ENCODE results near the gene UBASH3B. TPM values are rescaled to one million over a fixed set of nuclear protein-coding genes. Genes with fewer than 3 reads are reported as not detected.
"Not testable (repeated sequence)": the region's sequence is repeated elsewhere in the genome, so short reads cannot be mapped to it uniquely, and the experiment has no call there.

UBASH3B gene, protein sequence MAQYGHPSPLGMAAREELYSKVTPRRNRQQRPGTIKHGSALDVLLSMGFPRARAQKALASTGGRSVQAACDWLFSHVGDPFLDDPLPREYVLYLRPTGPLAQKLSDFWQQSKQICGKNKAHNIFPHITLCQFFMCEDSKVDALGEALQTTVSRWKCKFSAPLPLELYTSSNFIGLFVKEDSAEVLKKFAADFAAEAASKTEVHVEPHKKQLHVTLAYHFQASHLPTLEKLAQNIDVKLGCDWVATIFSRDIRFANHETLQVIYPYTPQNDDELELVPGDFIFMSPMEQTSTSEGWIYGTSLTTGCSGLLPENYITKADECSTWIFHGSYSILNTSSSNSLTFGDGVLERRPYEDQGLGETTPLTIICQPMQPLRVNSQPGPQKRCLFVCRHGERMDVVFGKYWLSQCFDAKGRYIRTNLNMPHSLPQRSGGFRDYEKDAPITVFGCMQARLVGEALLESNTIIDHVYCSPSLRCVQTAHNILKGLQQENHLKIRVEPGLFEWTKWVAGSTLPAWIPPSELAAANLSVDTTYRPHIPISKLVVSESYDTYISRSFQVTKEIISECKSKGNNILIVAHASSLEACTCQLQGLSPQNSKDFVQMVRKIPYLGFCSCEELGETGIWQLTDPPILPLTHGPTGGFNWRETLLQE
- 1 to 10 TPM in 2 of 4 donors, under 1 TPM in 2; 0.89 to 2.1 (median 1.0) TPM for polyA plus RNA-seq
- long read RNA-seq, donor 1, full-length matches to known transcripts, result 1 of 1 reads
- long read RNA-seq, donor 1, partial matches to known transcripts, result 0 of 1 reads
- long read RNA-seq, donor 1, other reads (novel, unspliced or antisense), result 0 of 1 reads
- long read RNA-seq, donor 2, result 0 reads
- long read RNA-seq, donor 3, result 0 reads
- long read RNA-seq, donor 4, result 0 reads
- long read RNA-seq, donor 5, result 0 reads
- long read RNA-seq, donor 6, result 0 reads
- long read RNA-seq, donor 7, result 0 reads
- long read RNA-seq, donor 8, result 0 reads
- long read RNA-seq, donor 9, result 0 reads
- long read RNA-seq, donor 10, full-length matches to known transcripts, result 1 of 1 reads
- long read RNA-seq, donor 10, partial matches to known transcripts, result 0 of 1 reads
- long read RNA-seq, donor 10, other reads (novel, unspliced or antisense), result 0 of 1 reads

DNA sequence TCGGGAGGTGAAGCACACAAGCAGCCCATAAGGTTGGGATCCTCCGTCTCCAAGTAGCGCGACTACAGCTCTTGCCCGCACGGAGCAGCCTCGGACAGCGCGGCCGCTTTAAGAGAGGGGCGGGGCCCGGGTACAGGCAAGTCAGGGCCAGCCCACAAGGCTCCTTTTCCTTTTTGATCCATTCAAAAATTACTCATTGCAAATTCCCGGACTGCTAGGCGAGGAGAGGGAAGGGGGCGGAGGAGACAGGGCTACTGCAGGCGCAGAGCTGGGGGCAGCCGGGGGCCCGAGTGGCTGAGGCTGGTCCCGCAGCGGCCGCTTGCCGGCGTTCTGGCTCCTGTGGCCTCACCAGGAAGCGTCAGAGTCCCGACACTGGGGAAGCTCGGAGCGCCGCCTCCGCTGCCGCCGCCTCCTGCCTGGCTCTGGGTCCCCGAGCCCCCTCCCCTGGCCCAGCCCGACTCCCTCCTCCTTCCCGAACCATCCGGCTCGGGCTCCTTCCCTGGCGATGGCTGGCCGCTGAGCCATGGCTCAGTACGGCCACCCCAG, at the start of gene UBASH3B:
TSS of gene UBASH3B (plus strand) at position 196 of the 546 bp plus-strand sequence. CDS start at position 524, 328 bp downstream.
- 1 to 2% (median 1%) methylated on average over 30 to 39 of the region's 39 CpGs for WGBS, 3 donors
- H3K36me3 ChIP-seq (ENCODE audit: control insufficient read depth in 3 of 3, insufficient read depth in 2 of 3, low read depth in 1 of 3, low read length in 3 of 3), result no peaks in the 10 kb centered on the region
- DNase-seq (peak; percentile 68 to 75), FAIRE-seq (no peak)
- H3K4me1 ChIP-seq (ENCODE audit: control insufficient read depth in 3 of 3, insufficient read depth in 2 of 3, low read depth in 1 of 3, low read length in 2 of 3), result peaks cover 0 to 9% (median 4%) of the 10 kb centered on the region in 3 donors
- peaks cover 0 to 5% of the 10 kb centered on the region in 2 donors for H3K9me3 ChIP-seq (ENCODE audit: control insufficient read depth in 2 of 2, insufficient read depth in 1 of 2, low read depth in 1 of 2, low read length in 1 of 2)
- H3K4me3 ChIP-seq (ENCODE audit: low read depth in 1 of 3, low read length in 3 of 3), result peak within 1 kb of the TSS; percentile 78 to 83 (median 81)
- H3K27ac ChIP-seq (ENCODE audit: low read depth in 1 of 3, low read length in 2 of 3), result peak within 1 kb of the TSS; percentile 47 to 95 (median 67)
- H3K27me3 ChIP-seq (ENCODE audit: control insufficient read depth in 3 of 3, insufficient read depth in 3 of 3, low read length in 3 of 3), result peaks cover 0 to 38% (median 0%) of the 10 kb centered on the region in 3 donors

DNA sequence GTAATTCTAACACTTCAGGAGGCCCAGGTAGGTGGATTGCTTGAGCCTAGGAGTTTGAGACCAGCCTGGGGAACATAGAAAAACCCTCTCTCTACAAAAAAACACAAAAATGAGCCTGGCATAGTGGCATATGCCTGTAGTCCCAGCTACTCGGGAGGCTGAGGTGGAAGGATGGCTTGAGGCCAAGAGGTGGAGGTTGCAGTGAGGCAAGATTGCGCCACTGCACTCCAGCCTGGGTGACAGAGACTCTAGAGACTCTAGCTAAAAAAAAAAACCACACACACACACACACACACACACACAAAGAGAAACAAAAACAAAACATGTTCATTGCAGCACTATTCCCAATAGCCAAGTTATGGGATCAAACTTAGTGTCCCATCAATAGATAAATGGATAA, 48.4 kb upstream of the UBASH3B start:
- not testable (repeated sequence) for H3K4me1 ChIP-seq (ENCODE audit: control insufficient read depth in 3 of 3, insufficient read depth in 2 of 3, low read depth in 1 of 3, low read length in 2 of 3); H3K27me3 ChIP-seq (ENCODE audit: control insufficient read depth in 3 of 3, insufficient read depth in 3 of 3, low read length in 3 of 3); H3K4me3 ChIP-seq (ENCODE audit: low read depth in 1 of 3, low read length in 3 of 3); FAIRE-seq; DNase-seq; H3K36me3 ChIP-seq (ENCODE audit: control insufficient read depth in 3 of 3, insufficient read depth in 2 of 3, low read depth in 1 of 3, low read length in 3 of 3); H3K27ac ChIP-seq (ENCODE audit: low read depth in 1 of 3, low read length in 2 of 3); H3K9me3 ChIP-seq (ENCODE audit: control insufficient read depth in 2 of 2, insufficient read depth in 1 of 2, low read depth in 1 of 2, low read length in 1 of 2)
- 54 to 79% (median 59%) methylated on average over 2 of the region's 2 CpGs for WGBS, 3 donors

- Histone ChIP-seq H3K9me3 (ENCODE audit: control insufficient read depth in 2 of 2, insufficient read depth in 1 of 2, low read depth in 1 of 2, low read length in 1 of 2) (no peaks in the 10 kb centered on the region), H3K27ac (ENCODE audit: low read depth in 1 of 3, low read length in 2 of 3) (no peak overlapping the region), H3K4me3 (ENCODE audit: low read depth in 1 of 3, low read length in 3 of 3) (no peak overlapping the region), H3K36me3 (ENCODE audit: control insufficient read depth in 3 of 3, insufficient read depth in 2 of 3, low read depth in 1 of 3, low read length in 3 of 3) (no peaks in the 10 kb centered on the region), H3K4me1 (ENCODE audit: control insufficient read depth in 3 of 3, insufficient read depth in 2 of 3, low read depth in 1 of 3, low read length in 2 of 3) (no peaks in the 10 kb centered on the region), H3K27me3 (ENCODE audit: control insufficient read depth in 3 of 3, insufficient read depth in 3 of 3, low read length in 3 of 3) (no peaks in the 10 kb centered on the region)
- WGBS, 3 donors, result 93 to 97% (median 94%) methylated on average over 7 of the region's 7 CpGs
- DNase-seq, result no peak
- FAIRE-seq, result no peak
Observed at GRCh38 chr11:122612123-122612824, 43.2 kb upstream of the UBASH3B start.

DNA sequence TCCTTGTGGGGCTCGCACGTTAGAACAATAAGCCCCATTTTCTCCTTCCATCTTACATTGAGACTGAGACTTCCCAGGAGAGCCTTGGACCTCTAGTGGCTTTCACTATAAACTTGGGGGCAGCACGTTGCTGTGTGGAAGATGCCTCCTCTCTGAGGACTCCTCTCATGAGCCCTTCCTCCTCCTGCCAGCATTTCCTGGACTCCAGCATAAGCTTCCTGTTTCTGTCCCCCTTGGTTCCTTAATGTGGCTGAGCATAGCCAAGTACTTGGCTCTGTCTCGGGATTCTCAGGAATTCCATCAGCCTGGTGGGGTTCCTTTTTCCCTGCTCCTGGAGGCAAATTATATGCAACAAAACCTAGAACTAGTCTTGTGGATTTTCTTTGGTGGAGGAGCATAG, 38.8 kb upstream of the UBASH3B start:
- FAIRE-seq, result no peak

DNA sequence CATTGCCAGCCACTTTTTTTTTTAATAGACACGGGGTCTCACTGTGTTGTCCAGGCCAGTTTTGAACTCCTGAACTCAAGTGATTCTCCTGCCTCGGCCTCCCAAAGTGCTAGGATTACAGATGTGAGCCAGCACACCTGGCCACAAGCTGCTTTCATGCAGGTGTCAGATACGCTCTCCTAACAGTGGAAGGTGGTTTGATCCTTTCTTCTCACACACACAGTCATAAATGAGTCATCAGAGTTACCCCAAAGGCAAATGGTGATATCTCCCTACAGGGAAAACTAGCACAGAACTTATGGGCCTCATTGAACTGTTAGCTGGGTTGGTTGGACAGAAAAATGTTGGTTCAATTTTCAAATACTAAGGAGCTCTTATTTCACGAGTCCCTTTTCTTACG, 38.2 kb upstream of the UBASH3B start:
- no peak overlapping the region for H3K27ac ChIP-seq (ENCODE audit: low read depth in 1 of 3, low read length in 2 of 3)
- H3K27me3 ChIP-seq (ENCODE audit: control insufficient read depth in 3 of 3, insufficient read depth in 3 of 3, low read length in 3 of 3), result peaks cover 0 to 2% (median 0%) of the 10 kb centered on the region in 3 donors
- no peaks in the 10 kb centered on the region for H3K9me3 ChIP-seq (ENCODE audit: control insufficient read depth in 2 of 2, insufficient read depth in 1 of 2, low read depth in 1 of 2, low read length in 1 of 2)
- H3K4me1 ChIP-seq (ENCODE audit: control insufficient read depth in 3 of 3, insufficient read depth in 2 of 3, low read depth in 1 of 3, low read length in 2 of 3), result no peaks in the 10 kb centered on the region
- WGBS, 3 donors, result 54 to 78% (median 63%) methylated on average over 5 of the region's 5 CpGs
- FAIRE-seq (no peak), DNase-seq (no peak)
- no peaks in the 10 kb centered on the region for H3K36me3 ChIP-seq (ENCODE audit: control insufficient read depth in 3 of 3, insufficient read depth in 2 of 3, low read depth in 1 of 3, low read length in 3 of 3)
- no peak overlapping the region for H3K4me3 ChIP-seq (ENCODE audit: low read depth in 1 of 3, low read length in 3 of 3)

More for the DNA sequence above, 38.8 kb upstream of the UBASH3B start:
- no peaks in the 10 kb centered on the region for H3K9me3 ChIP-seq (ENCODE audit: control insufficient read depth in 2 of 2, insufficient read depth in 1 of 2, low read depth in 1 of 2, low read length in 1 of 2)
- H3K4me3 ChIP-seq (ENCODE audit: low read depth in 1 of 3, low read length in 3 of 3), result no peak overlapping the region
- H3K27ac ChIP-seq (ENCODE audit: low read depth in 1 of 3, low read length in 2 of 3), result no peak overlapping the region
- H3K36me3 ChIP-seq (ENCODE audit: control insufficient read depth in 3 of 3, insufficient read depth in 2 of 3, low read depth in 1 of 3, low read length in 3 of 3), result no peaks in the 10 kb centered on the region
- 56 to 65% (median 65%) methylated on average over 4 of the region's 4 CpGs for WGBS, 3 donors
- H3K27me3 ChIP-seq (ENCODE audit: control insufficient read depth in 3 of 3, insufficient read depth in 3 of 3, low read length in 3 of 3), result peaks cover 0 to 2% (median 0%) of the 10 kb centered on the region in 3 donors
- H3K4me1 ChIP-seq (ENCODE audit: control insufficient read depth in 3 of 3, insufficient read depth in 2 of 3, low read depth in 1 of 3, low read length in 2 of 3), result no peaks in the 10 kb centered on the region
- DNase-seq, result no peak

GRCh38 chr11:122617926-122618325, 37.6 kb upstream of the UBASH3B start:
- no peaks in the 10 kb centered on the region for H3K4me1 ChIP-seq (ENCODE audit: control insufficient read depth in 3 of 3, insufficient read depth in 2 of 3, low read depth in 1 of 3, low read length in 2 of 3)
- DNase-seq (no peak), FAIRE-seq (no peak)
- H3K27ac ChIP-seq (ENCODE audit: low read depth in 1 of 3, low read length in 2 of 3), result no peak overlapping the region
- H3K9me3 ChIP-seq (ENCODE audit: control insufficient read depth in 2 of 2, insufficient read depth in 1 of 2, low read depth in 1 of 2, low read length in 1 of 2), result no peaks in the 10 kb centered on the region
- 74 to 79% (median 75%) methylated on average over 6 of the region's 6 CpGs for WGBS, 3 donors
- no peaks in the 10 kb centered on the region for H3K36me3 ChIP-seq (ENCODE audit: control insufficient read depth in 3 of 3, insufficient read depth in 2 of 3, low read depth in 1 of 3, low read length in 3 of 3)
- peaks cover 0 to 2% (median 0%) of the 10 kb centered on the region in 3 donors for H3K27me3 ChIP-seq (ENCODE audit: control insufficient read depth in 3 of 3, insufficient read depth in 3 of 3, low read length in 3 of 3)
- no peak overlapping the region for H3K4me3 ChIP-seq (ENCODE audit: low read depth in 1 of 3, low read length in 3 of 3)

- Histone ChIP-seq H3K4me3 (ENCODE audit: low read depth in 1 of 3, low read length in 3 of 3) (no peak overlapping the region), H3K27me3 (ENCODE audit: control insufficient read depth in 3 of 3, insufficient read depth in 3 of 3, low read length in 3 of 3) (peaks cover 0 to 2% (median 0%) of the 10 kb centered on the region in 3 donors), H3K36me3 (ENCODE audit: control insufficient read depth in 3 of 3, insufficient read depth in 2 of 3, low read depth in 1 of 3, low read length in 3 of 3) (no peaks in the 10 kb centered on the region), H3K9me3 (ENCODE audit: control insufficient read depth in 2 of 2, insufficient read depth in 1 of 2, low read depth in 1 of 2, low read length in 1 of 2) (no peaks in the 10 kb centered on the region), H3K4me1 (ENCODE audit: control insufficient read depth in 3 of 3, insufficient read depth in 2 of 3, low read depth in 1 of 3, low read length in 2 of 3) (no peaks in the 10 kb centered on the region), H3K27ac (ENCODE audit: low read depth in 1 of 3, low read length in 2 of 3) (no peak overlapping the region)
- no peak for DNase-seq
- WGBS, 3 donors, result 90 to 95% (median 91%) methylated on average over 19 of the region's 19 CpGs
- FAIRE-seq, result no peak
Observed at GRCh38 chr11:122618927-122619326, 36.6 kb upstream of the UBASH3B start.
